Measurements from ENCODE around the gene CYTL1.

- TF ChIP-seq POLR2A (IDR thresholded peaks at IDR 0.05): no peak
- TF ChIP-seq CTCF (IDR thresholded peaks at IDR 0.05): no peak
Measured at GRCh38 chr4:5028480-5028879, 9.2 kb upstream of the CYTL1 start.

All from body of pancreas (tissue), 4 donors.